Brain pericyte (primary cell): ENCODE results near the gene EML1.

ENCODE experiments used
- DNase-seq: peaks from one replicate; pipeline ENCODE4 v3.0.0-alpha.2; 2012; ENCODE audit warnings: low read depth, low spot score

EML1 gene

DNA sequence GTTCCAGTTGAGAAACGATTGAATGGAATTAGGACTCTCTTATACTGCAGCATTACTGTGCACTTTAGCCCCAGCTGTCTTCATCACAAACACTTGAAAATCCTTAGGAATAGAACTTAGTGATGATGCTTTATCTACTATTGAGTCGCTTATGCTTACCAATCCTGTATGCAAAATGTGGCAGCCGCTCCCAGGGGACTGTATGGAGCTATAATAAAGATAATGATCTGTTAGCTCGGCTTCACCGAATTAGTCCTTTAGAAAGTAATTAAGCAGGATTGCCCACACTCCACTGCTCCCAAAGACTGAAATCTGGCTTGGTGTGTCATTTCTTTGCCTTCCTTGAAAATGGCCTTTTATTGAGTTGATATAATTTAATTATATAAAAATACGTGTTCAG, 10.6 kb downstream of the EML1 start:
- no peak for DNase-seq

DNA sequence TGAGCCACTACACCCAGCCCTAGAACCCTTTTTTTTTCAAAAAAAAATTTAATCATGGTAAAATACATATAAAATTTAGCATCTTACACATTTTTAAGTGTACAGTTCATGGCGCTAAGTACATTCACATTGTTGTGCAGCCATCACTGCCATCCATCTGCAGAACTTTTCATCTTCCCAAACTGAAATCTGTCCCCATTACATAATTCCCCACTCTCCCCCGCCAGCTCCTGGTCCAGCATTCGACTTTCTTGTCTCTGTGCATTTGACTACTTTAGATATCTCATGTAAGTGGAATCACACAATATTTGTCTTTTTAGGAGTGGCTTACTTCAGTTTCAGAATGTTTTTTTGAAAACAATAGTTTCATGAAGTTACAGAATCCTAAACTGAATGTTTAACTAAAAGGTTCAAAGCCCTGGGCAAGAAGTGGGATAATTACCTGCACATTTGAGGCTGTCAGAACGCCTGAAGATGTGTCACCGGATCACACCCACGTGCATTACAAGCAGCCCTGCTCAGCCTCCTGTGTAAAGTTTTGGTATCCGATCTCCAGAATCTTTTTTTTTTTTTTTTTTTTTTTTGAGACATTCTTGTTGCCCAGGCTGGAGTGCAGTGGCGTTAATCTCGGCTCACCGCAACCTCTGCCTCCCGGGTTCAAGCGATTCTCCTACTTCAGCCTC, 12.7 kb downstream of the EML1 start:
- no peak for DNase-seq

DNA sequence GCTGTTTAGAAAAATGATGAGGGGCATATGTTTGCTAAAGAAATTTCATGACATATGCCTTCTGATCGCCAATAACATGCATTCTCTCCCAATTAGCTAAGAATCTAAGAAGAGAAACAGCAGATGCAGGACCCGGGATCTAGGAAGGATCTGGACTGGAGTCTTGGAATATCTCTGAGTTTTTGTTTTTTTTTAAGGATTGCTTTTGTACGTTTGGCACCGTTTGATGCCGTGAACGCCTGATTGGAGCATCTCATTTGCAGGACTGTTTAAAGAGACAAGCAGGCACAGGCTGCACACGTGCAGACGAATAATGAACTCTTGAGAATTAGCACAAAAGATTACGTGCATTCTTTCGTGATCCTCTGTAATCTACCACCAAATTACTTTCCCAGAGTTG, 13.6 kb downstream of the EML1 start:
- no peak for DNase-seq

DNA sequence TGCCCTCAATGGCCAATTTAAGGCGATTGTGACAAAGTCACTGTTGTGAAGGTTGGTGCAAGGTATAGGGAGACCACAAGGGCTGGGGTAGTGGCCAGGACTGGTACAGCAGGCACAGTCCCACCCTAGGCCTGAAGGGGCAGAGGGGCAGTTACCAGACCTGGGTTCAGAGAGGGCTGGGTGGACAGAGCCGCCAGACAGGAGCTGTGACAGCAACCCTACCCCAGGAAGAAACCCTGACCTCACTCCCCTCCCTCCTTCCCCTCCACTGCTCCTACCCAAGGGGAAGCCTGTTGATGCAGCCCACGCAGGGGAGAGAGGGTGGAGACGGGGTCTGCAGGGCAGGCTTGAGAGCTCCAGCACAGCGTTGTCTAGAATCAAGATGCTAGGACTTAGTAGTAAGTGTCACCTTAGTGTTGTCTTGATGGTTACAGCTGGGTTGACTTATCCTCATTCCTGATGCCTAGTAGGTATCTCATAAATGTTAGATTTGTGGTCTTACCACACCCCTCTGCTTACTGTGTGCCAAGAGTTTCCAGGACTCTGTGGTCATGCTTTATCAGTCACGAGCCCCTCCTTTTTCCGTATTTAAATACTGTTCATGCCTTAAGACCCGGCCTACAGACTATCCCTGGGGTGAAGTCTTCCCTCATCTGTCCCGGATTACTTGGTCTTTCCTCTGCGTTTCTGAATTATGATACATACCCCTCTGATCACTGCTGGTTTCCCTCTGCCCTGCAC, 14.4 kb downstream of the EML1 start:
- DNase-seq: no peak

DNA sequence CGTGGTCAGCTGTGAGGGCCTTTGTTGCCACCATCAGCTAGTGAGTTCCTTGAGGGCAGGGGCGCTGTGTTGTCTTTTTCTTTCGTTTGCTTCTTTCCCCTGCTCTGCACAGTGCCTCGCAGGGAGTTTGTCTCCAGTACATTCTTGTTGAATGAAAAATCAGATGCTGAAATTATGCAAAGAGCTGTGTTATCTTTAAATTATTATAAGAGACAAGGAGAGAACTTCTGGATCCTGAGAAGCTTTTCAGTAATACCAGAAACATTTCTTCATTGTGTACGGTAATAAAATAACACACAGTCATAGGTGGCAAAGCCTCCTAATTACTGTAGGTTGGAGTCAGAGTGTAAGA, 14.9 kb downstream of the EML1 start:
- DNase-seq: no peak

DNA sequence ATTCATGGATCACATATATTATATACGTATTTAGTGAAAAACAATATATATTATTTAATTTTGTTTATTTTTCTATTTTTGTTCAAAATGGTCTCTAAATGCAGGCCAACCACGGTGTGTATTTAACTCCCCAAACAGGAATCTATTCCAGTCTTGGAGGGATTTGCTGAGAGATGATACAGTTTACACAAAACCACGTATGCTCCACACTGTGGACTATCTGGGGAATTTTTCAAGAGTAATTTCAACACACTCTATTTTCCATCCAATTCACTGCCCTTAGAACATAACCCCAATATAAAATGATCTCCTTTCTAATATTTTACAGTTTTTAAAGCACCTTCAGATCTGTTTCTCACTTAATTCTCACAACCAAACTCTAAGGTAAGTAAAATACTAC, 15.3 kb downstream of the EML1 start:
- DNase-seq: no peak

DNA sequence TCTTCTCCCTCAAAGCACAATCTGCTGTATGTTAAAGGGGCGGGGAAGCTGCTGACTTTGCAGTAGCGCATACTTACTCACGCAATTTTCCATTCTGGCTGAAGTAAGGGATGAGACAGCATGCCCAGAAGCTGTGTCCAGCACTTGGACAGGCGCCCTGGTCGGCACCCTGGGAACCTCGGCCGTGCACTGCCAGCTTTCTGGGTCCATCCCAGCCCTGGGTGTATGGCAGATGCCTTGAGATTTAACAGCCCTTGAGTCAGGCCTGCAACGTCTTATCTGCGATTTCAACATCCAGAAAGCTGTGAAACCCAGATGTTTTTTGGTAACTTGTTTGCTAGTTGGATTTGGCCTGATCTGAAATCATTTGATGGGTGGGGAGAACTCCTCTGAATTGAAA, 16.1 kb downstream of the EML1 start:
- DNase-seq: no peak

DNA sequence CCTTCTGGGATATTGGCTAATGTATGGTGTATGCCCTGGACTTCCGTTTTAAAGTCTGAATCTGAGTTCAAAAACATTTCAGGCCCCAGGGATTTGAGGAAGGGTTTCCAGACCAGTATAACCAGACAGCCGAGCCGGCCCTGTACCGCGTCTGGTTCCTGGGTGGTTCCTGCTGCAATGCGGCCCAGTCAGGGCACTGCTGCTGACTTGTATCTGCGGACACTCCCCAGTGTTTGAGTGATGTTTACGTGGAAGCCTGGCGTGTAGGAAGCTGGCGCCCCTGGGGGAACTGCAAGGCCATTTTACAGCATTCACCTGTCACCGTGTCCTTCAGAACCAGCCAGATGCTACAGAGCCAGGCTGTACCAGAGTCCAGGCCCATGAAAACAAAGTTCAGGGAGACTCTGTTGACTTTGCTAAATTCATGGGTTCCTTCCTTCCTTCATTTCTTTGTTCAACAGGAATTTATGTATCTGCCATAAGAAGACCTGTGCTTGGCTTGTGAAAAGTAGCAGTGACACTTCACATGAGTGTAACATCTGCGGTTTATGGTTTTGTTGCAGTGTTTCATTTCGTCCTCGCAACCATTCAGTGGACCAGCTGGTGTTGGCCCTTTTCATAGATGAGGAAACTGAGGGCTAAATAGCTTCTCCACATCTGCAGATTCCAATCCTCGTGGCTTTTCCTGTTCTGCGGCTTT, 16.8 kb downstream of the EML1 start:
- no peak for DNase-seq

DNA sequence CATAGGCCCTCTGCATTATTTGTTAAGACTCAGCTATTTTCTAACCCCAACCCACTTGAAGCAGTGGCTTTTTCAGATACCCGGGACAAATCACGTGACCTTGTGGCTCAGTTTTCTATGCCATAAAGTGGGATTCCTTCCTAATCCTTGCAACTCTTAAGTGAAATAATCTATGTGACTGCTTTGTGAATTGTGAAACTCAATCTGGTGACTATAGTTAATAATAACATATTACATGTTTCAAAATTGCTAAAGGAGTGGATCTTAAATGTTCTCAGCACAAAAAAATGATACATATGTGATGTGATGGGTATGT, 17.3 kb downstream of the EML1 start:
- no peak for DNase-seq

DNA sequence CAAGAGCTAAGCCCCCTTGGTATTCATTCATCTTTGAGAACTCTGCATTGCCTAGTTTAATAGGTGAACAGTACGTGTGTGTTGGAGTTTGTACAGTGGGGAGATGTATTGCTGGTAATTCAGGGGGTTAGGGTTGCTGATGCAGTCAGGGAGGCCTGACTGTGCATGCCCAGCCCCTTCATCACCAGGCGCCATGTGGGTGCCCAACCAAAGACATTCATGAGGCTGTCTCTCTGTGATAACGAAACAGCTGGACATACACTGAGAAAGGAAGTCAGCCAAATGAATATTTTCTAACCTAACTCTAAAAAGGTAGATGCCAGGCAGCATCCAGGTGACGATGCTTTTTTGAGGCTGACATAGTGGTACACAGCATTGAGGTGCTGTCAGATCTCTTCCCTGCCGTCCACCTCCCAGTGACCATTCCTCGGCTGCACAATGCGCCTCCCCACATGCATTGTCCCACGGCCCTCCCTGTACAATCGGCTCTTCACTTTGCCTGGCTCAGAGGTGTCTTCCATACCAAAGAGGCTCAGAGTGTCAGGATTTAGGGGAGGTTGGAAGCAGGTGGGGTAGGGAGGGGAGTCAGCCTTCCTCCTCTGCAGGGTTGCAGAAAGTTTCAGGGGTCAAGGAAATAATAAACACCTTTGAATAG, 19.0 kb downstream of the EML1 start:
- no peak for DNase-seq

DNA sequence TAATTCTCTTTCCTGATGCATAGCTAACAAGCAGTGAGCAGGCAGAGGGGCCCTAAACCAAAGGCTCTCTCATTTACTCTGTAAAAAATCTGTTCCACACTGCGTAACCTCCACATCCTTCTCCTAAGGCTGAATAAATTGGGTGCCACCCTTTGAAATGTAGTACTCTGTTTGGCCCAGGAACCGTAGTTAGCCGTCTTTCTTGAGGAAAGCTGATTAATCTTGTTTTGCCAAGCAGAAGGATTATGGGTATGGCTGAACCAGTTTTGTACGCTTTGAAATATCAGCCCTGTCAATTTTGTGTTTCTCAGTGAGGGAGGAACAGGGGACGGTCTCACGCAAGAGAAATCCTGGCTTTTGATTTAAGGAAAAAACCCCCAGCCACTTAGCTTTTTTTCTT, 19.7 kb downstream of the EML1 start:
- no peak for DNase-seq

DNA sequence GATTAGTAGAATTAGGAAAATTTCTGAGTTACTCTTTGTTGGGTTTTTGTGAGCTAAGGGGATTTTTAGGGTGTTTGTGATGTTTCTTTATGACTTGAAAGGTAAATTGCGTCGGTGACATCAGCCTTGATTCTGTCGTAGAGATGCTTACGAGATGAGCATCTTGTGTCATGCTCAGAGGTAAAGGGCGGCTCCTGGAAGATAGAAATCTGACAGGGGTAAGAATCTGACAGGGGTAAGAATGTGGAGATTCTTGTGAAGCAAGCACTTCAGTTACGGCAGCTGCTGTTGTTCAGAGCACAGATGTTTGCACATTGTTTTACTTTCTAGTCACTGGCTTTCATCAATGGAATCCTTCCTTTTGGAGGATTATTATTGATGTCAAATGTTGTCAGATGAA, 22.5 kb downstream of the EML1 start:
- DNase-seq: no peak

DNA sequence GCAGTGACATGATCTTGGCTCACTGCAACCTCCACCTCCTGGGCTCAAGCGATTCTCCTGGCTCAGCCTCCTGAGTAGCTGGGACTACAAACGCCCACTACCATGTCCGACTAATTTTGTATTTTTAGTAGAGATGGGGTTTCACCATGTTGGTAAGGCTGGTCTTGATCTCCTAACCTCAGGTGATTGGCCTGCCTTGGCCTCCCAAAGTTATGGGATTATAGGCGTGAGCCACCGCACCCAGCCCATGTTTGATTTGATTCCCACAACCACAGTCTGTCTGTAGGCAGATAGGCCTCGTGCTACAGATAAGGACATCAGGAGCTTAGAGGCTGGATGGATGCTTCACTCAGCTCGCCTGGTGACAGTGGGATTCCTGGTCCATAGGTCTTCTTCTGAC, 23.0 kb downstream of the EML1 start:
- DNase-seq: no peak

DNA sequence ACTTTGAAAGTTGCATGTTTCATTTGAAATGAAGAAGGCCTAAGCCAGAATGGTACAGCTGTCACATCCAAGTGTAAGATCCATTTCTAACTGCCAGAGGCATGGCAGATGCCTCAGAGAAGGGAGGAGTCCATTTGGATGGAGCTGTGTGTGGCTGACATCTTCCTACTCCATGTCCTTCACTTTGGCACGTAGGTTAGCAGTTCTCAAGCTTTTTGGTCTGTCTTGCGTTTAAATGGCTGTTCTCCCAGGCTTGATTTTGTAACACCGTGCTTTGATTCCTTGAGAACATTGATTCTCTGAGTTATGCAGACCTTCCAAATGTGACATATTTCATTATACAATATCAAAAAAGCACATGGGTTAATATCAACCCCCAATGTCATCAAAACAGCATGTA, 23.4 kb downstream of the EML1 start:
- DNase-seq: no peak

DNA sequence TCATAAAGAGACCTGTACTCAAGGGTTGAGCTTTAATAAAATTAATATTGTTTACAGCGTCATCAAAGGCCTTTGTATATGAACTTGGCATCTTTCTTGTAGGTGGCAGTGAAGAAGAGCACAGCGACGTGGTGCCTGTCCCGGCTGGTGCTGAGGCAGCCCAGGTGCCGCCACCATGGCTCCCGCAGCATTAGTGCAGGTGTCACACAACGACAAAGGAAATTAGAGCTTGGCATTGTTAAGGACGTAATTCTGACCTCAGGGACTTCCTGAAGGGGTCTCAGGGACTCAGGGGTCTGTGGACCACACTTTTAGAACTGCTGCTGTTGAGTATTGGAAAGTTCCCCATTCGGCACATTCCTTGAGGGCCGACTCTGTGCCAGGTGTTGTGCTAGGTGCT, 24.1 kb downstream of the EML1 start:
- no peak for DNase-seq

DNA sequence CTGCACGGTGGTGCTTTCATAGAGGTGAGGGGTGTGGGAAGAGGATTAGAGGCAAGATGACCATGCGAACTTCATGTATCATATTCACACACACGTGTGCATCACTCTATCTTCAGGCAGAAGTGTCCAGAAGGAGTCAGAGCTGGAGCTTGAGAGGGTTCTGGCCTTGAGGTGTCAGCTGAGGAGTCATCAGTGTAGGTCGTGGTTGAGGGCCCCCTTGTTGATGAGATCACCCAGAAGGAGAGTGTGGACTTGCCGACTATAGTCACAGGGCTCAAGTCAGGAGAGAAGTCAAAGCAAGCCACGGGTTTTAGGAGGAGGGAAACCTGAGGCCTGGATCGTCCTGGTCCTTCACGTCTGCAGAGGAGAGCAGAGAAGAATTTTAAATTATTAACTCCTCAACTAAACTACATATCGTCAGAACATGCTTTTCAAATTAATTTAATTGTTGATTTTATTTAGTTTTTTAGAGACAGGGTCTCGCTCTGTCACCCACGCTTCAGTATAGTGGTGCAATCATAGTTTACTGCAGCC, 25.4 kb downstream of the EML1 start:
- DNase-seq: no peak

DNA sequence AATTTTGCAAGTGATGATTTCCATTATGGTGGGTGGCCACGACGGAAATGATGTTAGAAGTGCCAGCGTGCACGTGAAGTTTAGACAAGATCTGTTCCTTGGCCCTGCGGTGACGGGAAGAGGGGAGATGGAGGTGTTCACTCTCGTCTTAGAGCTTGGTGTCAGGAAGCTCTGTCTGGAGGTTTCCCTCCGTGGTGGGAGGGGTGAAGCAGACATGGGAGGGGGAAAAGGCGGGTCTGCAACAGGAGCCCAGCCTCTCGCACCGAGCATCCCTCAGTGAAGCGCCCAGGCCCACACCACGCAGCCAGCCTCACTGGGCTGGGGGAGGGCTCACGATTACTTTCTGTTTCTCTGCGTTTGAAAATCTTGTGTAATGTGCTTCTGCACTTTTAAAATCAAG, 26.3 kb downstream of the EML1 start:
- DNase-seq: no peak

DNA sequence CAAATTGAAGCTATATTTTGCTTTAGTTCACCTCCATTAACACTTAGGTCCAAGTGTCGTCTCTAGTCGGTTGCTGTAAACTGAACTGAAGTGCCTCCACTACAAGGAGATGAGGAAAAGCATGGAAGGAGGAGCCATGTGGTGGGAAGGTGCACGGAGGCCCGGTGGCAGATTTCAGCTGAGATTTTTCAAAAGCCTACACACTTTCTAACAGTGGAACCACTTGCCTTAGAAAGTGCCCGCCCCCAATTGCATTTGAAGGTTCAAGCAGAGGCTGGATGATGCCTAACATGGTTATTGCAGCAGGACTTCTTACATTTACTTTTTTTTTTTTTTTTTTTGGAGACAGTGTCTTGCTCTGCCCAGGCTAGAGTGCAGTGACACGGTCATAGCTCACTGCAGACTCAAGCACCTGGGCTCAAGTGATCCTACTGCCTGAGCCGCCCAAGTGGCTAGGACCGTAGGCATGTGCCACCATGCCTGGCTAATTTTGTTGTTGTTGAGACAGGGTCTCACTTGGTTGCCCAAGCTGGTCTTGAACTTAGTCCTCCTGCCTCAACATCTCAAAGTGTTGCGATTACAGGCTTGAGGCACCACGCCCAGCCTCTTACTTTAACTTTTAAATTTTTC, 27.6 kb downstream of the EML1 start:
- no peak for DNase-seq

DNA sequence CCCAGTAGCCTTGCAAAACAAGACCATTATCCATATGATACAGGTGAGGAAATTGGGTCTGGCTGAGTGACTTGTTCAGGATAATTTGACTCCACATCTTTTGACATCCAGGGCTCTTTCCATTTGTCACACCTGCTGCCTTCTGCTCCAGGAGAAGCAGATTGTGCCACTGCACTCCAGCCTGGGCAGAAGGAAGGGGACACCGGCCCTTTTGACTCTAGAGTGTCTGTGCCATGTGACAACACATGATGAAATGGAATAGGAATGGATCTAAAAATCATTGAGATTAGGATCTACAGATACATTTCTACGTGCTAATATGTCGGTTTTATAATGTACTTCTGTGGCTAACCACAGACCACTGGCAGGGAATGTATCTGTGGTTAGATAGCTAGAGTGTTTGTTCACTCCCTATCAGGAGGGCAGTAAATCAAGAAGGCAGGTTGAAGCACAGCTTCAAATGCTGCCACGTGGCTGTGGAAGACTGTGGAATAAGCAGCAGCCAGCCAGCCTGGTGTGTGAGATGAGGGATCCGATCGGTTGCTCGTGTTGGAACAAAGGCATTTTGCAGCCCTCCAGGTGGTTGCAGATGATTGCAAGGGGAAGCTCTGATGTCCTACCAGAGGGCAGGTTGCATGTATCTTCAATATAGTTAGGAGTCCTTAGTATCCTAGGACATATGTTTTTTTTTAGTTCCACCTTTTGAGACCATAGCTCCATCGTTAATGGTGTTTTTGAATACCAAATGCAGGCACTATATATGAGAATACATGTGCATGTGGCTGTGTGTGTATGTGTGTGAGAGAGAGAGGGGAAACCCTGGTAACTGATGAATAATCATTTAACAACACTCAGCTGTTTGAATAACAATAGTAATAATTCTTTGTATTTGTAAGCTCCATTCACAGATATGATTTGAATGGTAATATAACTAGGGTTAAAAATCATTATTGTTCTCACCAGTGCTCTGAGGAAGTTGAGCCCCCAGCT, 28.6 kb downstream of the EML1 start:
- no peak for DNase-seq

DNA sequence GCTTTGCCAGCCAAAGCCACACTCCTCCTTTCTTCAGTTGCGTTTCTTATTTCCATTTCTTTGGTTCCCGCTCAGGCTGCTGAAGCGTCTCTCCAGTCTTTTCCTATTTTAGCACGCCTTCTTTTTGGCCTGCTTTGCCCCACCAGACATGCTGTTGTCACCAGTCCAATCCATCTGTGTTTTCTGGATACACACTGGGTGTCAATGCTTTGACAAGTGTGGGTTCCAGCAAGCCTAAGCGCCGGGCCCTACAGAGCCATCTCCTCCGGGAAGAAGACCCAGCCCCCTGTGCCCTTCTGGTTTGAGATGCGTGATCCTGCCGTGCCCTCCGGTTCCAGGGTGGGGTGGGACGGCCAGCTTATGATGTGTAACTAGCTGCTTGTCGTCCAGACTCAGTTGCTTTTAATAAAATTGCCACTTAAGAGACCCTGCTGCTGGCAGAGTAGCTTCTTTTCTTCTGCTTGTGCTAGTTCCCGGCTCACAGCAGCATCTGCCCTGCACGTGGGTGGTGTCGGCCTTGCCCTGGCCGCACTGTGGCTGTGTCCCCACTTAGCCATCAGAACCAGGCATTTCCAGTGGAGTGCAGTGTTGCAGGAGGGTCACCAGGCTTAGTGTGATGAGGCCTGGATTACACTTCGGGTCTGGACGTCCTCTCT, 29.7 kb downstream of the EML1 start:
- no peak for DNase-seq
